ENCODE data around the gene EPHA7.

DNA sequence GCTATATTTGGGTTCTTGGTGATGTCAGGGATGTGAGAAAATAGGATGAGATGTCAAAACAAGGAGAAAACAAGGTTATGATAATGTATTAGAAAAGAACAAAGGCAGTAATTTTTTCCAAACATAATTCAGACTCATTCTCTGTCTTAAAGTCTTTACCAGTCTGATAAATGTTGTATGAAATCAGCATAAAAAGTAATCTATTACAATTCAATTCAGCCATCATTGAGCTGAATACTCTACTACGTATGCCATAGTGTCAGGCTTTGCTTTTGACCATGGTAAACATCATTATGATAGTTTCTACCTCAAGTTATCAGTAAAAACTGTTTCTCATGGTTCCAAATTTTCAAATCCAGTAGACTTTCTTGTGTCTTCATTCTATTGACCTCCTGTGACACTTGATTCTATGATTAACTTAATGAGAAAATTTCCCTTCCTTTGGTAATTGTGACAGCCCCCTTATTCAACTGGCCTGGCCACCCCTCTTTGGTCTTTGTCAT is 75.0 kb downstream of the EPHA7 start:
- TF ChIP-seq, protein P1, sequence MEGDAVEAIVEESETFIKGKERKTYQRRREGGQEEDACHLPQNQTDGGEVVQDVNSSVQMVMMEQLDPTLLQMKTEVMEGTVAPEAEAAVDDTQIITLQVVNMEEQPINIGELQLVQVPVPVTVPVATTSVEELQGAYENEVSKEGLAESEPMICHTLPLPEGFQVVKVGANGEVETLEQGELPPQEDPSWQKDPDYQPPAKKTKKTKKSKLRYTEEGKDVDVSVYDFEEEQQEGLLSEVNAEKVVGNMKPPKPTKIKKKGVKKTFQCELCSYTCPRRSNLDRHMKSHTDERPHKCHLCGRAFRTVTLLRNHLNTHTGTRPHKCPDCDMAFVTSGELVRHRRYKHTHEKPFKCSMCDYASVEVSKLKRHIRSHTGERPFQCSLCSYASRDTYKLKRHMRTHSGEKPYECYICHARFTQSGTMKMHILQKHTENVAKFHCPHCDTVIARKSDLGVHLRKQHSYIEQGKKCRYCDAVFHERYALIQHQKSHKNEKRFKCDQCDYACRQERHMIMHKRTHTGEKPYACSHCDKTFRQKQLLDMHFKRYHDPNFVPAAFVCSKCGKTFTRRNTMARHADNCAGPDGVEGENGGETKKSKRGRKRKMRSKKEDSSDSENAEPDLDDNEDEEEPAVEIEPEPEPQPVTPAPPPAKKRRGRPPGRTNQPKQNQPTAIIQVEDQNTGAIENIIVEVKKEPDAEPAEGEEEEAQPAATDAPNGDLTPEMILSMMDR (IDR thresholded peaks at IDR 0.05) = no peak
- TF ChIP-seq POLR2A (IDR thresholded peaks at IDR 0.05) = no peak

Data from thyroid gland (tissue), 4 donors.